WTC11 (cell line): ENCODE data around the gene PITX1. TPM values are rescaled to one million over a fixed set of nuclear protein-coding genes. Genes with fewer than 3 reads are reported as not detected.

ENCODE experiments used
- ATAC-seq: fragments of 200-7000 bp; cut with Tn5 transposase; 2 replicates; pipeline ENCODE4 v1.10.0; 2021; ENCODE audit warnings: mild to moderate bottlenecking, moderate library complexity
- CTCF ChIA-PET: fragments of 300-600 bp; sonication (Branson Sonifier 250); formaldehyde crosslinking; loops from one replicate; lab custom pipeline; 2021; ENCODE audit warnings: antibody characterized with exemption; lab: Charles Lee
- POLR2A ChIA-PET: fragments of 350-600 bp; sonication (Branson Sonifier 250); formaldehyde crosslinking; loops from one replicate; lab custom pipeline; 2021; ENCODE audit warnings: antibody characterized with exemption; lab: Charles Lee
- DNase-seq: peaks from one replicate; pipeline ENCODE4 v3.0.0; 2021; ENCODE audit warnings: low spot score
- H3K27ac Mint-ChIP-seq: 2 replicates; pipeline ENCODE4 v1.8.0; 2021; ENCODE audit warnings: mixed read lengths
- H3K27me3 Mint-ChIP-seq: 2 replicates; pipeline ENCODE4 v1.8.0; 2021; ENCODE audit warnings: low read depth, mild to moderate bottlenecking, moderate library complexity, mixed read lengths
- H3K36me3 Mint-ChIP-seq: 2 replicates; pipeline ENCODE4 v1.8.0; 2021; ENCODE audit warnings: mixed read lengths
- H3K4me1 Mint-ChIP-seq: 2 replicates; pipeline ENCODE4 v1.8.0; 2022; ENCODE audit warnings: mixed read lengths
- H3K4me3 Mint-ChIP-seq: 2 replicates; pipeline ENCODE4 v1.8.0; 2021; ENCODE audit warnings: mild to moderate bottlenecking, moderate library complexity, mixed read lengths
- H3K9me3 Mint-ChIP-seq: 2 replicates; pipeline ENCODE4 v1.8.0; 2021; ENCODE audit warnings: mixed read lengths
- ATF6 ChIP-seq: sonication (generic); formaldehyde crosslinking; IDR thresholded peaks from 2 replicates; pipeline ENCODE4 v1.8.1; 2023; ENCODE audit warnings: mild to moderate bottlenecking, missing genetic modification reagents
- E2F5 ChIP-seq: sonication (generic); formaldehyde crosslinking; IDR thresholded peaks from 2 replicates; pipeline ENCODE4 v1.8.1; 2022; ENCODE audit warnings: mild to moderate bottlenecking, moderate library complexity, missing genetic modification reagents
- FOXJ3 ChIP-seq: sonication (generic); formaldehyde crosslinking; IDR thresholded peaks from 2 replicates; pipeline ENCODE4 v1.9.0; 2021; ENCODE audit warnings: missing genetic modification reagents, mild to moderate bottlenecking, borderline replicate concordance
- FOXK1 ChIP-seq: sonication (generic); formaldehyde crosslinking; IDR thresholded peaks from 2 replicates; pipeline ENCODE4 v1.8.0; 2022; ENCODE audit warnings: mild to moderate bottlenecking, moderate library complexity, missing genetic modification reagents
- FOXP4 ChIP-seq: sonication (generic); formaldehyde crosslinking; IDR thresholded peaks from 2 replicates; pipeline ENCODE4 v1.8.0; 2022; ENCODE audit warnings: mild to moderate bottlenecking, missing genetic modification reagents
- GABPB1 ChIP-seq: sonication (generic); formaldehyde crosslinking; IDR thresholded peaks from 2 replicates; pipeline ENCODE4 v1.8.1; 2023; ENCODE audit warnings: mild to moderate bottlenecking, missing genetic modification reagents
- GRHL2 ChIP-seq: fragments of 250-450 bp; sonication (Bioruptor Pico); IDR thresholded peaks from 2 replicates; pipeline ENCODE4 v1.8.0; 2022; ENCODE audit warnings: mild to moderate bottlenecking, moderate library complexity; ENCODE audit not compliant: insufficient replicate concordance, severe bottlenecking
- IRF2 ChIP-seq: sonication (generic); formaldehyde crosslinking; IDR thresholded peaks from 2 replicates; pipeline ENCODE4 v1.8.0; 2022; ENCODE audit warnings: low read depth, missing genetic modification reagents, borderline replicate concordance
- JUN ChIP-seq: sonication (generic); formaldehyde crosslinking; IDR thresholded peaks from 2 replicates; pipeline ENCODE4 v1.8.0; 2023; ENCODE audit warnings: mild to moderate bottlenecking, missing genetic modification reagents
- NFYB ChIP-seq: sonication (generic); formaldehyde crosslinking; conservative IDR thresholded peaks from 2 replicates; pipeline ENCODE4 v1.8.0; 2022; ENCODE audit warnings: low read depth, missing genetic modification reagents
- NR2C2 ChIP-seq: sonication (generic); formaldehyde crosslinking; IDR thresholded peaks from 2 replicates; pipeline ENCODE4 v1.8.0; 2022; ENCODE audit warnings: mild to moderate bottlenecking, missing genetic modification reagents
- NR3C1 ChIP-seq: sonication (generic); formaldehyde crosslinking; conservative IDR thresholded peaks from 2 replicates; pipeline ENCODE4 v1.8.1; 2023; ENCODE audit warnings: low read depth, mild to moderate bottlenecking, missing genetic modification reagents
- SMAD4 ChIP-seq: sonication (generic); formaldehyde crosslinking; IDR thresholded peaks from 2 replicates; pipeline ENCODE4 v1.8.0; 2022; ENCODE audit warnings: mild to moderate bottlenecking, missing genetic modification reagents
- TEAD1 ChIP-seq: sonication (generic); formaldehyde crosslinking; IDR thresholded peaks from 2 replicates; pipeline ENCODE4 v1.8.0; 2022; ENCODE audit warnings: mild to moderate bottlenecking, missing genetic modification reagents
- USF1 ChIP-seq: sonication (generic); formaldehyde crosslinking; IDR thresholded peaks from 2 replicates; pipeline ENCODE4 v1.8.0; 2022; ENCODE audit warnings: mild to moderate bottlenecking, missing genetic modification reagents
- ZNF219 ChIP-seq: sonication (generic); formaldehyde crosslinking; IDR thresholded peaks from 2 replicates; pipeline ENCODE4 v1.8.0; 2023; ENCODE audit warnings: missing genetic modification reagents, mild to moderate bottlenecking, borderline replicate concordance
- ZNF232 ChIP-seq: sonication (generic); formaldehyde crosslinking; IDR thresholded peaks from 2 replicates; pipeline ENCODE4 v1.8.0; 2022; ENCODE audit warnings: mild to moderate bottlenecking, missing genetic modification reagents
- ZNF281 ChIP-seq: sonication (generic); formaldehyde crosslinking; IDR thresholded peaks from 2 replicates; pipeline ENCODE4 v1.8.0; 2023; ENCODE audit warnings: mild to moderate bottlenecking, missing genetic modification reagents
- ZNF416 ChIP-seq: fragments of 250-450 bp; sonication (Bioruptor Pico); IDR thresholded peaks from 2 replicates; pipeline ENCODE4 v1.9.0; 2021; ENCODE audit warnings: mild to moderate bottlenecking, inconsistent platforms
- total RNA-seq: library from RNA; stranded (reverse); gene quantifications from 3 replicates; pipeline ENCODE4 v1.2.3, GENCODE V29; 2021
- TF ChIP-seq, protein P1 (sequence below): sonication (generic); formaldehyde crosslinking; IDR thresholded peaks from 2 replicates; pipeline ENCODE4 v1.8.0; 2023; ENCODE audit warnings: missing genetic modification reagents
- TF ChIP-seq, protein P2 (sequence below): sonication (generic); formaldehyde crosslinking; IDR thresholded peaks from 2 replicates; pipeline ENCODE4 v1.8.0; 2022; ENCODE audit warnings: mild to moderate bottlenecking, missing genetic modification reagents
- TF ChIP-seq, protein P3 (sequence below): sonication (generic); formaldehyde crosslinking; conservative IDR thresholded peaks from 2 replicates; pipeline ENCODE4 v1.8.1; 2022; ENCODE audit warnings: mild to moderate bottlenecking, missing genetic modification reagents
- TF ChIP-seq, protein P4 (sequence below): sonication (generic); formaldehyde crosslinking; IDR thresholded peaks from 2 replicates; pipeline ENCODE4 v1.8.1; 2023; ENCODE audit warnings: mild to moderate bottlenecking, missing genetic modification reagents

PITX1 gene
- total RNA-seq, 1 experiment from 2014 or later: 0.13 TPM

- ChIA-PET POLR2A (no interaction called here), CTCF (interaction anchor here (1.3 kb wide), 1 partner anchor 181 kb away, joined by 3 read pairs; no protein-coding TSS in a partner anchor)
- H3K4me3 Mint-ChIP-seq: no peak overlapping the region
- no peaks in the 10 kb centered on the region for H3K36me3 Mint-ChIP-seq
- no peak for DNase-seq
- H3K27ac Mint-ChIP-seq: no peak overlapping the region
- no peaks in the 10 kb centered on the region; the same call in 1 of the 2 replicates for H3K27me3 Mint-ChIP-seq
- no peaks in the 10 kb centered on the region for H3K4me1 Mint-ChIP-seq
- no peak for TF ChIP-seq NFYB
- TF ChIP-seq, protein P1, sequence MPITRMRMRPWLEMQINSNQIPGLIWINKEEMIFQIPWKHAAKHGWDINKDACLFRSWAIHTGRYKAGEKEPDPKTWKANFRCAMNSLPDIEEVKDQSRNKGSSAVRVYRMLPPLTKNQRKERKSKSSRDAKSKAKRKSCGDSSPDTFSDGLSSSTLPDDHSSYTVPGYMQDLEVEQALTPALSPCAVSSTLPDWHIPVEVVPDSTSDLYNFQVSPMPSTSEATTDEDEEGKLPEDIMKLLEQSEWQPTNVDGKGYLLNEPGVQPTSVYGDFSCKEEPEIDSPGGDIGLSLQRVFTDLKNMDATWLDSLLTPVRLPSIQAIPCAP: no peak
- no peak for TF ChIP-seq ZNF416 (CRISPR knock-in tag)
- TF ChIP-seq ZNF219 (CRISPR knock-in tag): no peak
- TF ChIP-seq, protein P2, sequence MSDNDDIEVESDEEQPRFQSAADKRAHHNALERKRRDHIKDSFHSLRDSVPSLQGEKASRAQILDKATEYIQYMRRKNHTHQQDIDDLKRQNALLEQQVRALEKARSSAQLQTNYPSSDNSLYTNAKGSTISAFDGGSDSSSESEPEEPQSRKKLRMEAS (CRISPR knock-in tag): no peak
- TF ChIP-seq, protein P3, sequence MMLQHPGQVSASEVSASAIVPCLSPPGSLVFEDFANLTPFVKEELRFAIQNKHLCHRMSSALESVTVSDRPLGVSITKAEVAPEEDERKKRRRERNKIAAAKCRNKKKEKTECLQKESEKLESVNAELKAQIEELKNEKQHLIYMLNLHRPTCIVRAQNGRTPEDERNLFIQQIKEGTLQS (CRISPR knock-in tag): no peak
- no peak for TF ChIP-seq TEAD1 (CRISPR knock-in tag)
- TF ChIP-seq FOXP4 (CRISPR knock-in tag): no peak
- TF ChIP-seq FOXJ3: no peak
- TF ChIP-seq ZNF281 (CRISPR knock-in tag): no peak
- no peak for TF ChIP-seq JUN (CRISPR knock-in tag)
- no peak for TF ChIP-seq NR3C1
- TF ChIP-seq ATF6 (CRISPR knock-in tag): no peak
- TF ChIP-seq IRF2 (CRISPR knock-in tag): no peak
- TF ChIP-seq, all 79 proteins: peak for 0
- H3K9me3 Mint-ChIP-seq: peaks cover 3% of the 10 kb centered on the region; the same call in 1 of the 2 replicates
- ATAC-seq: no peak
These were observed 24.1 kb downstream of the PITX1 start for GRCh38 chr5:135009736-135010501.

GRCh38 chr5:135008981-135009735 lies 24.9 kb downstream of the PITX1 start:
- Mint-ChIP-seq H3K27me3 (no peaks in the 10 kb centered on the region; the same call in 1 of the 2 replicates), H3K9me3 (peaks cover 3% of the 10 kb centered on the region; the same call in 1 of the 2 replicates), H3K4me1 (no peaks in the 10 kb centered on the region), H3K4me3 (no peak overlapping the region), H3K36me3 (no peaks in the 10 kb centered on the region), H3K27ac (no peak overlapping the region)
- POLR2A ChIA-PET: no interaction called here
- CTCF ChIA-PET: interaction anchor here (1.3 kb wide), 1 partner anchor 182 kb away, joined by 3 read pairs; no protein-coding TSS in a partner anchor
- ATAC-seq: no peak
- DNase-seq: peak; percentile 9
- no peak for TF ChIP-seq USF1 (CRISPR knock-in tag)
- TF ChIP-seq JUN (CRISPR knock-in tag): no peak
- no peak for TF ChIP-seq ZNF232 (CRISPR knock-in tag)
- TF ChIP-seq GABPB1: no peak
- TF ChIP-seq NR2C2 (CRISPR knock-in tag): no peak
- TF ChIP-seq FOXK1 (CRISPR knock-in tag): no peak
- no peak for TF ChIP-seq E2F5 (CRISPR knock-in tag)
- TF ChIP-seq GRHL2 (CRISPR knock-in tag): no peak
- TF ChIP-seq, protein P4, sequence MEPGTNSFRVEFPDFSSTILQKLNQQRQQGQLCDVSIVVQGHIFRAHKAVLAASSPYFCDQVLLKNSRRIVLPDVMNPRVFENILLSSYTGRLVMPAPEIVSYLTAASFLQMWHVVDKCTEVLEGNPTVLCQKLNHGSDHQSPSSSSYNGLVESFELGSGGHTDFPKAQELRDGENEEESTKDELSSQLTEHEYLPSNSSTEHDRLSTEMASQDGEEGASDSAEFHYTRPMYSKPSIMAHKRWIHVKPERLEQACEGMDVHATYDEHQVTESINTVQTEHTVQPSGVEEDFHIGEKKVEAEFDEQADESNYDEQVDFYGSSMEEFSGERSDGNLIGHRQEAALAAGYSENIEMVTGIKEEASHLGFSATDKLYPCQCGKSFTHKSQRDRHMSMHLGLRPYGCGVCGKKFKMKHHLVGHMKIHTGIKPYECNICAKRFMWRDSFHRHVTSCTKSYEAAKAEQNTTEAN: no peak
- TF ChIP-seq SMAD4 (CRISPR knock-in tag): no peak
